Erythroblast (primary cell): ENCODE measurements around the gene NHSL2.

Source experiments
- GATA1 ChIP-seq: IDR thresholded peaks from 2 replicates; pipeline ENCODE4 v1.6.1; 2011; ENCODE audit warnings: low read depth, mild to moderate bottlenecking, control low read depth, low read length, moderate library complexity
- POLR2A ChIP-seq: IDR thresholded peaks from 2 replicates; pipeline ENCODE4 v1.6.1; 2011; ENCODE audit warnings: mild to moderate bottlenecking, low read length

DNA sequence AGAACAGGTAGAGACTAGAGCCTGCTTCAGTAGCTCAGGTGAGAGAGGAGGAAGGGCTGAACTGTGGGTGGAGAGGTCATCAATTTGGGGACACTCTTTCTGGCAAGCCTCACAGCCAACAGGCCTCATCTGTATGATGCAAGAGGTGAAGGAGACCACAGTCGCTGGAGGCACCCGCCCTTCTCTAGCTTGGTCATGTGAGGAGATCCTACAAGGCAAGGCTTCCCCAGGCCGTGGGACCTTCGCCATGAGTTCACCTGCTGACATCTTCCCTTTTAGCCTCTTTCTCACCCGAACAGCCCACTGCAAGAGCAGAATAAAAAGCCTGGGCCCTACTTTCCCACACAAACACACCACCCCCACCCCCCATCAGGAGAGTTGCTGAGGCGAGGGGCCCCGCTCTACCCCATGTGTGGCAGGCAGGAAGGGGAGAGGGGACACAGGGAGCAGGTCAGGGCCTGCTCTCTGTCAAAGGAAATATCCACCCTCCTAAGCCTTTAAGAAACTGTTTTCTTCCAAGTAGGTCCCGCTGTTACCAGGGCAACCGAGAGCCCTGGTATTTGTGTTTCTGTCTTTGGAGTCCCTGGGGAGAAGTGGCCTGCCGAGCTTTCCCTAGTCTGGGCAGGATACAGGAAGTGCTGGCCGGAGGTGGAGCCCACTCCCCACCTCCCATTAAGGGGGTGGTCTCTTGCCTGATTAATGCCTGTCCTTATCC, 213.0 kb downstream of the NHSL2 start:
- TF ChIP-seq POLR2A (no peak), GATA1 (no peak)
